HCEC 1CT (cell line): ENCODE measurements around the gene HOXA7.

Experiments
- DNase-seq: peaks from one replicate; pipeline ENCODE4 v3.0.0-alpha.2; 2017

HOXA7 gene

GRCh38 chr7:27104341-27105058 lies 52.0 kb downstream of the HOXA7 start:
- no peak for DNase-seq
